DMS153 treated with DMSO at 0.1 percent for 48 hours (cell line): Measurements from ENCODE around the gene DNAAF5.
"Not testable (repeated sequence)": the region's sequence is repeated elsewhere in the genome, so short reads cannot be mapped to it uniquely, and the experiment has no call there.

Experiments used
- DNase-seq: peaks from one replicate; lab custom pipeline; 2025; ENCODE audit not compliant: unreplicated experiment; lab: John Stamatoyannopoulos, UW

The DNAAF5 gene

GRCh38 chr7:745431-746154, 19.1 kb downstream of the DNAAF5 start:
- no peak for DNase-seq

DNA sequence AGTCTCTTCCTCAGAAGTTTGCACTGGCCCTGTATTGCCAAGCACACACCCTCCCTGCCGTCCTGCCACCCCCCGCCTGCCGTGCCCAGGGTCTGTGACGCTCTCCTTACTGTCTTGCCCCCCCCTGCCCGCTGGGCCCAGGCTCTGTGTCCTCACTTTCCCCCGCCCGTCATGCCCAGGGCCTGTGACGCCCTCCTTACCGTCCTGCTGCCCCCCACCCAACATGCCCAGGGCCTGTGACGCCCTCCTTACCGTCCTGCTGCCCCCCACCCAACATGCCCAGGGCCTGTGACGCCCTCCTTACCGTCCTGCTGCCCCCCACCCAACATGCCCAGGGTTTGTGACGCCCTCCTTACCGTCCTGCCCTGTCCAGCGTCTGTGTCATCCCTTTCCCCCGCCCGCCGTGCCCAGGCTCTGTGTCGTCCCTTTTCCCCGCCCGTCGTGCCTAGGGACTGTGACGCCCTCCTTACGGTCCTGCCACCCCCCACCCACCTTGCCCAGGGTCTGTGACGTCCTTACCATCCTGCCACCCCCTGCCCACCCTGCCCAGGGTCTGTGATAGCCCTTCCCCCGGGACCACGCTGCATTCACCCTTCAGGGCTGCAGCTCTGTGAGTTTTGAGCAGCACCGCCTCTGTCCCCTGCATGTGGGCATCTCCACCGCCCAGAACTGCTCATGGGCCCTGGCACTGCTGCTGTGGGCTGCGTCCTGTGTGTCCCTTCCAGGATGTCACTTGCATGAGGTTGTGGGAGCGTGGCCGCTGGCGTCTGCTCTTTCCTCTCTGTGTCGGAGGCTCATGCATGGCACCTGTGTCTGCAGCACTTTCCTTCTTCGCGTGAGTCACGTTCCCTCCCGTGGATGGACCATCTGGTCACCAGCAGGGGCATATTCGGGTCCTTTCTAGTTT, 19.9 kb downstream of the DNAAF5 start:
- no peak for DNase-seq

DNA sequence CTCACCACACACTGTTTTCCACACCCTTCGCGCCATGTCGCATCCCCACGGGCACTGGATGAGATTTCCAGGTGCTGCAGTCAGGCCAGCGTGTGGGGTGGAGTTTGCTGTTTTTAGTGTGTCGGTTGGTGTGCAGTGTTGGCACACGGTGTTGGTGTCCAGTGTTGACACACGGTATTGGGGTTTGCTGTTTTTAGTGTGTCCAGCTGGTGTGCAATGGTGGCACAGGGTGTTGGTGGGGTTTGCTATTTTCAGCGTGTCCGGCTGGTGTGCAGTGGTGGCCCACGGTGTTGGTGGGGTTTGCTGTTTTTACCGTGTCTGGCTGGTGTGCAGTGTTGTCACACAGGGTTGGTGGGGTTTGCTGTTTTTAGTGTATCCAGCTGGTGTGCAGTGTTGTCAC, 20.7 kb downstream of the DNAAF5 start:
- DNase-seq, result no peak

DNA sequence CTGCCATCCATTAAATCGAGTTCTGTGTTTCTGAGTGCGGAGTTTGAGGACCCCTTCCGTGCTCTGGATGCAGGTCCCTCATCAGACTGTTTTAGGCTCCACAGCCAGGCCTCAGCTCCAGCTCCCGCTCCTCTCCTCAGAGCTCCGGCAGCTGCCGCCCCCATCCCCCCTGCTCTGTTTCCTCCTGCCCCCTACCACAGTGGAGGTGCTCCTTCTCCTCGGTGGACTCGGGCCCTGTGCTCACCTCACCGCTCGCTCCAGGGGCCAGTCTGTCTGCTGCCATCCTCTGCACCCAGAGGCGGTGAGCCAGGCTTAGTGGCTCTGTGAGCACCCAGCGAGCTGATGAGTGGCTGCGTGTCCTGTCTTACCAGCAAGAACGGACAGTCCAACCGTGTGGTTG, 21.9 kb downstream of the DNAAF5 start:
- no peak for DNase-seq

- DNase-seq, result no peak
Measured at GRCh38 chr7:749140-749551, 22.6 kb downstream of the DNAAF5 start.

GRCh38 chr7:750111-750905, 23.8 kb downstream of the DNAAF5 start:
- DNase-seq, result no peak

GRCh38 chr7:751826-752225, 25.3 kb downstream of the DNAAF5 start:
- DNase-seq, result no peak

GRCh38 chr7:752256-752655, 25.8 kb downstream of the DNAAF5 start:
- DNase-seq, result not testable (repeated sequence)

DNA sequence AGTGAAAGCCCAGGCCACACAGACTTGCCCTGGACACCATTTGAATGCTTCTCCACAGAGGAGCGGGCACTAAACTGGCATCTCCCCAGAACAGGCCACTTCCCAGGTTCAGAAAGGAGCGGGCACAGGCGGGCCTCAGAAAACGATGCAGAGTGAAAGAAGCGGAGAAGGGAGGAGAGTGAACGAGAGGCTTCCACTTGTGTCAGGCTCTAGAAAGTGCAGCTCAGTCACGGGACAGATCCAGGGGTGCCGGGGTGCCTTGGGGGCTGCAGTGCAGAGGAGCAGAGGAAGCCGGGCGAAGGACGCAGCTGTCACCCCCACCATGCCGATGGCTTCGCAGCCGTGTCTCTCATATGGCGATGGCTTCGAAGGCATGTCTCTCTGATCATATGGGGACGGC, 26.7 kb downstream of the DNAAF5 start:
- no peak for DNase-seq

DNA sequence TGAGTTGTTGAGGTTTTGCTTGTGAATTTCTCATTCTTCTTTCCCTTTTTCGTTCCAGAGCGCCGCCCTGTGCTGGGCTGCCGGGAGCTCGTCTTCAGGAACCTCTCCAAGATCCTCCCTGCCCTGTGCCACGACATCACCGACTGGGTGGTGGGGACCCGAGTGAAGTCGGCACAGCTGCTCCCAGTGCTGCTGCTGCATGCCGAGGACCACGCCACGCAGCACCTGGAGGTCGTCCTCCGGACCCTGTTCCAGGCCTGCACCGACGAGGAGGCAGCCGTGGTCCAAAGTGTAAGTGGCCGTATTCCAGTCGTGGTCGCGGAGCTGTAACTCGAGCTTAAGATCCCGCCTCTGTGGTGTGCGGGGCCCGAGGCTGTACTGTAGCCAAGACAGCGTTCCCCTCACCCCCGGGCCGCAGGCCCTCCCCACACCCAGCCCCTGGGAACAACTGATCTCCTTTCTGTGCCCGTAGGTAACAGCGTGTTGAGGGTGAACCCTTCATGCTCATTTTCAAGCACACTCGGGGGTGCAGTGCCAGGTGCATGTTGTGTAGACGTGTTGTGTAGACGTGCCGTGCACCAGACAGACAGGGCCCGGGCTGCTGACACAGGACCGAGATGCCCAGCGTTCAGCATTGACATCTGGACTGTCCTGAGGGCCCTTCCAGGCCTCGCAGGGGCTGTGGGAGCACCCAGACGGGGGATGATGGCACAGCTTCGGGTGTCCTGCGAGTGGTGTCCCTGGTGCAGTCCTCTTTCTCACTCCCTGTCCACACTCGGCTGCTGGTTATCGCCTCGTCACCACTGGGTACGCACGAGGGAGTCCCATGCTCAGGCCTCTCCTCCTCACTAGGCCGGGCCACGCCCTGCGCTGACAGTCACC, 28.3 kb downstream of the DNAAF5 start:
- no peak for DNase-seq

DNA sequence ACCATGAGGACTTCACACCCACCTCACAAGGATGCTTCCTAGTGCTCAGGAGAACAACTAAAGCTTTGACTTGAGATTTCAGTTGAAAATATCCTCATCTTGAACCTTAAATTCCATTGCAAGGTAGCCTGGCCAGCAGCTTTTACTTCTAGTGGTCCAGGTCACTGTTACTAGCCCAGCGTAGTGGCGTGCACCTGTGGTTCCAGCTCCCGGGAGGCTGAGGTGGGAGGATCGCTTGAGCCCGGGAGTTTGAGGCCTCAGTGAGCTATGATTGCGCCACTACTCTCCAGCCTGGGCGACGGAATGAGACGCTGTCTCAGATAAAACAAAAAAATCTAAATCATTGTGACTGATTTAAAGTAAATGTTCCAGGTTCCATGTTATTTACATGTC, 28.9 kb downstream of the DNAAF5 start:
- DNase-seq, result no peak

DNA sequence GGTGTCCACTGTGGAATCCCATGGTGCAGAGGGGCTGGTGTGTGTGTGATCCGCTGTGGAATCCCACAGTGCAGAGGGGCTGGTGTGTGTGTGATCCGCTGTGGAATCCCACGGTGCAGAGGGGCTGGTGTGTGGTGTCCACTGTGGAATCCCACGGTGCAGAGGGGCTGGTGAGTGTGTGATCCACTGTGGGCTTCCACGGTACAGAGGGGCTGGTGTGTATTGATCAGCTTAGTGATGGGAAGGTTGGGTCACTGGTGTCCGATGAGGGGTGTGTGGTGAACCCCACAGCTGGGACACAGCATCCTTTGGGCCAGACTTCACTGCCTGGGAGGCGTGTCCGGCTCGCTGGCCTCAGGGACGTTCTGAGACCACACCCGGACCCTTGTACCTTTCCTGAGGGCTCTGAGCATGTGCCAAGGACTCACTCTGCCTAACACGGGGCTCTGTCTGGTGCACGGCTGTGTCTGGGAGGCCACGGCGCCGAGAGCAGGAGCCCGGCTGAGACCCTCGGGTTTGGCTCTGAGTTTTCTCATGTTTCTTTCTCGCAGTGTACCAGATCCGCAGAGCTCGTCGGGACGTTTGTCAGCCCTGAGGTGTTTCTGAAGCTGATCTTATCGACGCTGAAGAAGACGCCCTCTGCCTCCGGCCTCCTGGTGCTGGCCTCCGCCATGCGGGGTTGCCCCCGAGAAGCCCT, 29.9 kb downstream of the DNAAF5 start:
- DNase-seq, result no peak

DNA sequence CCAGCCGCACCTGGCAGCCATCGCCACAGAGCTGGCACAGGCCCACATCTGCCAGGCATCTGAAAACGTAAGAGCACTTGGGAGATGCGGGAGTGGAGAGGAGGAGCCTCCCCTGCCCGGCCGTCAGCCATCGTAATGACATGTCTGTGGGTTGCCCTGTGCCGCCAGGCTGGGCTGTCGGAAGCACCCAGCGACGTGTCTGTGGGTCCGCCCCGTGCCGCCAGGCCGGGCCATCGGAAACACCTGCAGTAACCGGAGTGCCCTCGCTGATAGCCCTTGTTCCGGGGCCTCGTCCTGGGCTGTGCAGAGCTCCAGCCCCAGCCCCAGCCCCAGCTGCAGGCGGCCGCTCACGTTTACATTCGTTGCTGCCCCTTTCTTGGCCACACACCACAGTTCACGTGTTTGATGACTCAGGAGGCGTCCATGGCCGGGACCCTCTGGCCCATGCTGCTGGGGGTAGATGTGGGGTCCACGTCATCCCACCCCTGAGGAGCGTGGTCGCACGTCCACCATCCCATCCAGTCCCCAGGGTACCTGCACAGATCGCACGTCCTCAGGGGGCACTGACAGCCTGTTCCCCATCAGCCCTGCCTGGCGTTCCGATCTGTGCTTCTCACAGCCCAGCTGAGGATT, 30.5 kb downstream of the DNAAF5 start:
- DNase-seq, result no peak

GRCh38 chr7:757741-758163, 31.3 kb downstream of the DNAAF5 start:
- DNase-seq, result no peak

- DNase-seq, result no peak
Measured at GRCh38 chr7:759569-759968, 33.1 kb downstream of the DNAAF5 start.

- DNase-seq, result no peak
Measured at GRCh38 chr7:760006-760405, 33.5 kb downstream of the DNAAF5 start.

- DNase-seq, result no peak
Measured at GRCh38 chr7:761101-761500, 34.6 kb downstream of the DNAAF5 start.

GRCh38 chr7:761631-762030, 35.1 kb downstream of the DNAAF5 start:
- no peak for DNase-seq

DNA sequence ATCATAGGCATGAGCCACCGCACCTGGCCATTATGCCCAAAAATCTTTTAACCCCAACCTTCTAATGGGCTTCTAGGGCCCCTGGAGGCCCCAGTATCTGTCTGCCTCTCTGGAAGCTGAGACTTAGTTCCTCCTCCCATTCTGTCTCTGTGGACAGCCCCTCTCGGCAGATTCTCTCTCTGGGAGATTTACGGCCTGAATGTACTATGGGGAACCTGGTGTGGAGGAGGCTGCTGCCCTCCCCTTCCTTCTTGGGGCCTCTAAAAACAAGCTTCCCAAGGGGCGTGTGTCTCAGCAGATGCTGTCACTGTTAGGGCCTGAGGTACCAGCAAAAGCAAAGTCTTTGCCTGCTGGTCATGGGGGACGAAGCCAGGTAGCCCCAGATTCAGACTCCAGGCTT, 36.4 kb downstream of the DNAAF5 start:
- no peak for DNase-seq
